ENCODE data around the gene CDC5L.

GRCh38 chr6:44475779-44476434, 88.4 kb downstream of the CDC5L start:
- TF ChIP-seq CTCF (IDR thresholded peaks at IDR 0.05) (peak in 1 of 3 donors; percentile 66), POLR2A (IDR thresholded peaks at IDR 0.05) (no peak)

All from lower leg skin (tissue), 3 donors.